Measurements from ENCODE around the gene UGT1A8.
"Not testable (repeated sequence)": the region's sequence is repeated elsewhere in the genome, so short reads cannot be mapped to it uniquely, and the experiment has no call there.

Gene UGT1A8

GRCh38 chr2:233617476-233617875 lies at the start of gene UGT1A8:
Gene UGT1A8 (plus strand): TSS chr2:233617633. CDS start chr2:233617708, 75 bp downstream.
- not testable (repeated sequence) for H3K4me3 ChIP-seq (ENCODE audit: low read depth, low read length)

GRCh38 chr2:233571001-233571400 lies 46.4 kb upstream of the UGT1A8 start:
- no peak overlapping the region for H3K4me3 ChIP-seq (ENCODE audit: low read depth, low read length)
- TF ChIP-seq CTCF (IDR thresholded peaks at IDR 0.05; ENCODE audit: low read depth, low read length) = no peak

- no peak for TF ChIP-seq CTCF (IDR thresholded peaks at IDR 0.05; ENCODE audit: low read depth, low read length)
- H3K4me3 ChIP-seq (ENCODE audit: low read depth, low read length) = no peak overlapping the region
Observed at GRCh38 chr2:233571462-233571861, 46.0 kb upstream of the UGT1A8 start.

GRCh38 chr2:233572468-233572867 lies 45.0 kb upstream of the UGT1A8 start:
- no peak for TF ChIP-seq CTCF (IDR thresholded peaks at IDR 0.05; ENCODE audit: low read depth, low read length)
- H3K4me3 ChIP-seq (ENCODE audit: low read depth, low read length) = no peak overlapping the region

GRCh38 chr2:233577341-233577740 lies 40.1 kb upstream of the UGT1A8 start:
- not testable (repeated sequence) for H3K4me3 ChIP-seq (ENCODE audit: low read depth, low read length)

GRCh38 chr2:233583217-233583965 lies 34.0 kb upstream of the UGT1A8 start:
- H3K4me3 ChIP-seq (ENCODE audit: low read depth, low read length) = not testable (repeated sequence)

GRCh38 chr2:233584210-233584609 lies 33.2 kb upstream of the UGT1A8 start:
- no peak overlapping the region for H3K4me3 ChIP-seq (ENCODE audit: low read depth, low read length)
- no peak for TF ChIP-seq CTCF (IDR thresholded peaks at IDR 0.05; ENCODE audit: low read depth, low read length)

- no peak for TF ChIP-seq CTCF (IDR thresholded peaks at IDR 0.05; ENCODE audit: low read depth, low read length)
Observed at GRCh38 chr2:233588400-233588799, 29.0 kb upstream of the UGT1A8 start.

GRCh38 chr2:233592706-233593105 lies 24.7 kb upstream of the UGT1A8 start:
- H3K4me3 ChIP-seq (ENCODE audit: low read depth, low read length) = not testable (repeated sequence)

More at GRCh38 chr2:233588400-233588799, 29.0 kb upstream of the UGT1A8 start:
- H3K4me3 ChIP-seq (ENCODE audit: low read depth, low read length) = no peak overlapping the region
